RKO (cell line): ENCODE measurements around the gene PHF24.
"Not testable (repeated sequence)": the region's sequence is repeated elsewhere in the genome, so short reads cannot be mapped to it uniquely, and the experiment has no call there.

Experiments
- DNase-seq: peaks from one replicate; pipeline ENCODE4 v3.0.0-alpha.2; 2016; ENCODE audit warnings: low spot score

PHF24 gene

GRCh38 chr9:34957492-34958410 lies at the start of gene PHF24:
TSS of gene PHF24 (plus strand) at chr9:34958285. CDS start at chr9:34971299, 13,014 bp downstream.
- DNase-seq = no peak

GRCh38 chr9:34927061-34927460 lies 31.0 kb upstream of the PHF24 start:
- DNase-seq = no peak

- DNase-seq = no peak
These were observed 29.2 kb upstream of the PHF24 start for GRCh38 chr9:34928921-34929320.

GRCh38 chr9:34929506-34930102 lies 28.5 kb upstream of the PHF24 start:
- peak; percentile 33 for DNase-seq

- DNase-seq = not testable (repeated sequence)
These were observed 18.1 kb upstream of the PHF24 start for GRCh38 chr9:34939989-34940388.

DNA sequence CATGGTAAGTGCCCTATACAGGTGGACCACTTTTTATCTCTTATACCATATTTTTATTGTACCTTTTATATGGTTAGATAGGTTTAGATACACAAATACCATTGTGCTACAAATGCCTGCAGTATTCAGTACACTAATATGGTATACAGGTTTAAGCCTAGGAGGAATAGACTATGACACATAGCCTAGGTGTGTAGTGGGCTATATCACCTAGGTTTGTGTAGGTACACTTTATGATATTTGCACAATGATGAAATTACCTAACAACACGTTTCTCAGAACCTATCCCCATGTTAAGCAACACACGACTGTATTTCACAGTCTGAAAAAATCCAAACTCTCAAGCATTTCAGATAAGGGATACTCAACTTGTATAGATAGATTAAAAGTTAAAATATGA lies 9.6 kb upstream of the PHF24 start:
- DNase-seq = no peak

- no peak for DNase-seq
These were observed 3.9 kb upstream of the PHF24 start for GRCh38 chr9:34954225-34954624.

DNA sequence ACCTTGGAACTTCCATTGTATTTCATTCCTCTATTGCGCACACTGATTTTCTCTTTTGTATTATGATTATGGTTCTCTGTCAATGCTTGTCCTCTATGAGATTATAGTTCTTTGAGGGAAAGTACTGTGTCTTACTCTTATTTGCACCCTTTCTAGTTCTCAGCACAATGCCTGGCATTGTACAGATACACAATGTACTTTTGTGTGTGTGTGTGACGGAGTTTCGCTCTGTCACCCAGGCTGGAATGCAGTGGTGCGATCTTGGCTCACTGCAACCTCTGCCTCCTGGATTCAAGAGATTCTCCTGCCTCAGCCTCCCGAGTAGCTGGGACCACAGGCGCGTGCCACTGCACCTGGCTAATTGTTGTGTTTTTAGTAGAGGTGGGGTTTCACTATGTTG lies 2.0 kb upstream of the PHF24 start:
- not testable (repeated sequence) for DNase-seq

GRCh38 chr9:34956648-34957047 lies 1.4 kb upstream of the PHF24 start:
- no peak for DNase-seq

DNA sequence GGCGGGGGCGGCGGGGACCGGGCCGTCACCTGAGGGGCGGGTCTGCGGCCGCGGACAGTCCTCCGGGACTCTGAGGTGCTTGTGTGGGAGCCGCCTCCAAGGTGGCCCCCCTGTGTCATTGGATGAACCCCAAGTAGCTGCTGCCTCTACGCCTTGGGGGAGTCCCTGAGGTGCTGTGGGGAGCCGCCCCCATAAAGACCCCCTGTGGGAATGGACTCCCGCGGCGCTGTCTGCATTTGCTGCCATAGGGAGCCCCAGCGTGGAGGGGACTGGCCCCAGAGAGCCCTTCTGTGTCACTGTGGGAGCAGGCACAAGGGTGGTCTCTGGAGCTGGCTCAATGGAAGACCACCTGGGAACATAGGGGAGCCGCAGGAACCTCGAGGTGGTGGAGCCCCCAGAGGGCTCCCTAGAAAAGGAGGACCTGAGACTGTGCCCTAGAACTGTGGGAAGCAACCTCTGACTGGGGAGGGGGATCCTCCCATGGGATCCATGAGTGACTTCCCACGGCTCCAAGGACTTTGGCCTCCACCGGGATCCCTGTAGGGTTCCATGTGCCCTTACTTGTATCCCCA lies 412 bp downstream of the PHF24 start:
- no peak for DNase-seq

GRCh38 chr9:34959461-34959860 lies 1.4 kb downstream of the PHF24 start:
- DNase-seq = no peak

DNA sequence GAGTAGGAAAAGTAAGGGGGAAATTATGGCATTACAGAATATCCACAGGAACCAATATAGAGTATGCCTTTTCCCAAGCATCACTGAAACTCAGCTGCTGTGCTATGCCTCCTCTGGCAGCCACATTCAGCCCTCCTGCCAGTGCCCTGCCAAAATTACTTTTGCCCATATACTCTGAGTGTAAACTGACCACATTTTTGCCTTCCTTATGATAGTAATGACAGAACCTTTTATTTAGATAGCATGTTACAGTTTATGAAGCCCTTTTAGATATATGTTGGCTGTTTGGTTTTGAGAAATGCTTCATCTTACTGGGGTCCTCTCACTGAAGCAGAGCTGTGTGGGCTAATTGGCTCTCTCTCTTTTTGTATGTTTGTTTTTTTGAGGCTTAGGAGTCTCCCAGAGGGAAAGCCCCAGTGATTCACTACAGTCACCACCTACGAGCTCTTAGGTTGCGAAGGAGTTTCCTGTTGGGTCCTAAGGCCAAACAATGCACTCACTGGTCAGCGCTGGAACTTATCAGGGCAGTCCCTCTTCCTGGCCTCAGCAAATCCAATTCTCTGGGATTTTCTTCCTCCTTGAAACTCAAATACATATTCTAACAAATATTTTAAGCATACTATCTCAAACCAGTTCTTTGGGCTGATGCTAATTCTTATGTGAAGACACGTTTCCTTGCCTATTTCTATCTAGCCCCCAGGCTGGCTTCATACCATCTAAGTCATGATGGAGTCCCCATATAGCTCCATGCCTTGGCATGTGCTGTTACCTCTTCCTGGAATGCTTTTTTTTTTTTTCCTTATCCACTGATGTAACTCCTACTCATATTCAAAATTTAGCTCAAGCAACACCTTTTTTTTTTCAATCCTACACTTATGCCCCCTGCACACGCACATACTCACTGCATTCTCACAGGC lies 3.7 kb downstream of the PHF24 start:
- DNase-seq = peak; percentile 29

DNA sequence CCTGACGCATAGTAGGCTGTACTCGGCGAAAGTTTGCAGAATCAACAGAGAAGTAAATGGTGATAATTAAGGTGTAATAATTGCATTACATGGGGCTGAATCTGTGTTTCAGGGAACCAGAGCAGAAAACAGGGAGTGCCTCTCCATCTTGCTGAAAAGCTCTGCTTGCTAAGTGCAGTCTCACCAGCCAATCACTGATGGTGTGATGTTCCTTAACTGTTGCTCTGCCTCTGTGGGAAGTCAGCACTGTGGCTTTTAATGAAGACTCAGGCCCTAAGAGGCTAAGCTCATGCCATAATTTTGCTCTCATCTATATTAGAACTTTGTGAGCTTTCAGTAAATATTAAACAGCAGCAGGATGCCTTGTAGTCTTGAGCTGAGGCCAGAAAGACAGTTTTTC lies 4.5 kb downstream of the PHF24 start:
- no peak for DNase-seq

GRCh38 chr9:34963552-34963951 lies 5.5 kb downstream of the PHF24 start:
- no peak for DNase-seq

- no peak for DNase-seq
These were observed 6.4 kb downstream of the PHF24 start for GRCh38 chr9:34964458-34964857.

- no peak for DNase-seq
These were observed 13.2 kb downstream of the PHF24 start for GRCh38 chr9:34971146-34971811.

DNA sequence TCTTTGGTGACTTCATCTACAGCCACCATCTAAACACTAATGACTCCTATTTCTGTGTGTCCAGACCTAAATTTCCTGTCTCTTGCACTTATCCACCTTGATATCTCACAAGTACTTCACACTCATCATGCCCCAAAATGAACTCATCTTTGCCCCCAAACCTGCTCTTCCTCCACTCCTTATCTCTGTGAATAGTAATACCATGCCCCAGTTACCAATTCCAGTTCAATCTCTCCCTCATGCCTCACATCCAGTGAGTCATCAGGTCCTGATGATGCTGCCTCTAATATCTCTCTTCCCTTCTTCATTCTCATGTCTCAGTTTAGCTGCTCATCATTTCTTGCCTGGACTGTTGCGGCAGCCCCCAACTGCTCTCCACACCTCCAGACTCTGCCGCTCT lies 16.6 kb downstream of the PHF24 start:
- no peak for DNase-seq

DNA sequence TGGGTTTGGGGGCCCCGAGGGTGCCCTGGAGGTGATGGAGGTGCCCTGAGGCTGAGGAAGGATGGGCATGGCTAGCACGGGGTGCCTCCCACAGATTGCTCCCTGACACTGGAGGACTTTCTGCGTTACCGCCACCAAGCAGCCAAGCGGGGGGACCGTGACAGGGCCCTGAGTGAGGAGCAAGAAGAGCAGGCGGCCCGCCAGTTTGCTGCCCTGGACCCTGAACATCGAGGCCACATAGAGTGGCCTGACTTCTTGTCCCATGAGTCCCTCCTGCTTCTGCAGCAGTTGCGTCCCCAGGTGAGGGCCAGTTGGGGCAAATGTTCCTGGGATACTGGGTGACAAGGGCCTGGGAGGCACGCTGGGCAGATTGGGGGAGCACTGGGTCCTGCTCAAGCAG lies 18.4 kb downstream of the PHF24 start:
- DNase-seq = no peak

GRCh38 chr9:34976992-34977391 lies 18.9 kb downstream of the PHF24 start:
- no peak for DNase-seq

GRCh38 chr9:34980181-34980761 lies 22.2 kb downstream of the PHF24 start:
- DNase-seq = no peak

DNA sequence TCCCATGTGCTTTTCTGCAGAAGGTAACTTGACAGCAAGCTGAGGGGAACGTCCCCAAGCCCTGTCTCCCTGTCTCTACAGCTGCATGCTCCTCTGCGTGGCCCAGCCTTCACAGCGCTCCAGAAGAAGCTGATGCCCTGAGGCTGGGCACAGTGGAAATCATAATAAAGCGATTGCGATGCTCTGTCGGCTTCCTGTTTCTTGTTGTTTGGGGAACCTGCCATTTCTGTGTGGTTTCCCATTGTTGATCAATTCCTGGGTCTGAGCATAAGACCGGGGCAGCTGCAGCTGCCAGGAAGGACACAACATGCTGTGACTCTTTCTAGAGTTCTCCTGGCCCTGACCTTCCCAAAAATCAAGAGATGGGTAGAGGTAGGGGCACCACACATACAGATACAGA lies 24.3 kb downstream of the PHF24 start:
- no peak for DNase-seq
